Body of pancreas (tissue), 4 donors: ENCODE data around the gene GARNL3.

Experiments used
- CTCF ChIP-seq, 7 experiments: fragments of 450-650 bp in 4 of 7; fragments of 200-600 bp in 3 of 7; sonication (generic) in 3 of 7; IDR thresholded peaks; one replicate each; pipeline ENCODE4 v1.5.1; 2016 to 2019; ENCODE audit warnings: antibody characterized with exemption in 7 of 7
- POLR2A ChIP-seq, 3 donors: fragments of 450-650 bp; IDR thresholded peaks; one replicate each; pipeline ENCODE4 v1.6.1; 2016; ENCODE audit warnings: antibody characterized with exemption in 3 of 3, mild to moderate bottlenecking in 2 of 3

DNA sequence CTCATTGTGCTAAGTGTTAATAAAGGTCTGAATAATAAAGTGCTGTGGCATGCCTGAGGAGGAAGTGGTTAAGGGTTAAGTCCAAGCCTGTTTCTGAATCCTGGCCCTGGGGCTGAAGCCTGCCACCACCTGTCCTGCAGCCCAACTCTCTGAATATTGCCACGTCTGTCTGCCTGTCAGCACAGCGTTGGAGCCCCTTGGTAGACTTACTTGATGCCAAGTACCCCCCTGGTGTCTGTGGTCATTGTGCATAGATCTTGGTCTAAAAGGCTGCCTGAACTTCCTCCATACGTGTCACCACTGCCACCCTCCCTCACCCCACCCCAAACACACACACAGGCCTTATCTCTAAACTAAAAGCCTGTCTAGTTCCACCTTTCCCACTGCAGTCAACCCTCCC is 97.0 kb downstream of the GARNL3 start:
- TF ChIP-seq CTCF (IDR thresholded peaks at IDR 0.05) = no peak
- TF ChIP-seq POLR2A (IDR thresholded peaks at IDR 0.05) = no peak
